Measurements from ENCODE around the gene DNAJC18.
"Not testable (repeated sequence)": the region's sequence is repeated elsewhere in the genome, so short reads cannot be mapped to it uniquely, and the experiment has no call there.

The DNAJC18 gene

GRCh38 chr5:139439013-139439903 lies at the start of gene DNAJC18:
Gene DNAJC18, minus strand, starts transcription at chr5:139439525. Its CDS starts 80 bp downstream, at chr5:139439445.
- DNase-seq = peak; percentile 97 to 98

DNA sequence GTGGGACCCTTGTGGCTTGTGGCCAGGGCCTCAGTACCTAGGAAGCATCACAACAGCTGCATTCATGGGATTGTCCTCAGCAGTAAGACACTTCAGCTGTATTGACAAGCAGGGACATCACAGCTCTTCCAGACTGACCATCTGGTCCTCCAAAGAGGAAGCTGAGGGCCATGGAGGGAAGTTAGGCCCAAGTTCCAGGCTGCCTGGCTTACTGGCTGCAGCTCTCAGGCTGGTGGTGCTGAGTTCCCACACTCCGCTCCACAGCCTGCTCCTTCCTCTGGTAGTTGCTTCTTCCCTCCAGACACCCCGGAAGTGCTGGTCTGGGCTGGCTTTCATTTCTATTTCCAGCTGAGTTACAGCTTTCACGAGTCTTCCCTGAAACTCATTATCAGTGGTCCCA lies 48.9 kb upstream of the DNAJC18 start:
- no peak for DNase-seq

GRCh38 chr5:139486201-139486600 lies 46.9 kb upstream of the DNAJC18 start:
- DNase-seq = no peak

DNA sequence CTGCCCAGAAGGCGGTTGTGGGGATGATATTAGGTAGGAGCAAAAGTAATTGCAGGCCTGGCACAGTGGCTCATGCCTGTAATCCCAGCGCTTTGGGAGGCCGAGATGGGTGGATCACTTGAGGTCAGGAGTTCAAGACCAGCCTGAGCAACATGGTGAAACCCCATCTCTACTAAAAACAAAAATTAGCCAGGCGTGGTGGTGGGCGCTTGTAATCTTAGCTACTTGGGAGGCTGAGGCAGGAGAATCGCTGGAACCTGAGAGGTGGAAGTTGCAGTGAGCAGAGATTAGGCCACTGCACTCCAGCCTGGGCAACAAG lies 43.5 kb upstream of the DNAJC18 start:
- not testable (repeated sequence) for DNase-seq

DNA sequence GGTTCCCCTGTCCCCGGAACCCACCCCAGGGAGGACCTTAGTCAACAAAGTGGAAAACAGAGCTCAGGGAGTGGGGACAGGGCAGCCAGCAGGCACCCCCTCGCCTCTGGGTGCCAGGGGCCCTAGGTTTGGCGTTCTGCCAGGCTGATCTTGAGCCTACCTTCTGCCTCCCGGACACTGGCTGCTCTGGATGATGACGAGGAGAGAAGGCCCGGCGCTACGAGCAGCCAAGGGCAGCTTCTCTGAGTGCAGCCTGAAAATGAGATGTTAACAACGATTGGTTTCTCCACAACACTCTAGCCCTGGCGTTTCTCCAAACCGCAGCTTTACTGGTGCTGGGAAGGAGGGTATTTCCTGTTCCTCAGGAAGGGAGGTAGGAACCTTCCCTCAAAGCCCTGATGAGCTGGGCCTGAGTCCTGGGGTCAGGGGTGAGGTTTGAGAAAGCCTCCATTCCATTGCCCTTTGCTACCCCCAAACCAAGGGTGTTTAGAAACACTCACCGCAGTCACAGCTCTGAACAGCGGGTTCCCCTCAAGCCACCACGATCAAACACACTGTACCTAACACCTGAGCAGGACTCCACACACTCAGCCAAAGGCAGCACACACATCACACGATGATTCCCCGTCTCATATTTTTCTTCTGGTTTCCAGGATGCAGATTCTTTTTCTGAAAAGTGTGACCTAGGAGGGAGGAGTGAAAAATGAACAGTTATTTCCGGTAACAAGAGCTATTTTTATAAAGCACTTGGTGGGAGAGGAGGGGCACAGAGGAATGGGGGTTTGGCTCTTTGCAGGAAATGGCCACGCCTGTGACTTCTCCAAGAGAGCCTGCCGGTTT lies 42.9 kb upstream of the DNAJC18 start, which contains the start of gene STING1:
STING1 (minus strand) TSS at position 709 of the 840 bp plus-strand sequence. CDS start 1,054 bp downstream, outside the sequence.
- DNase-seq = peak; percentile 90 to 94

DNA sequence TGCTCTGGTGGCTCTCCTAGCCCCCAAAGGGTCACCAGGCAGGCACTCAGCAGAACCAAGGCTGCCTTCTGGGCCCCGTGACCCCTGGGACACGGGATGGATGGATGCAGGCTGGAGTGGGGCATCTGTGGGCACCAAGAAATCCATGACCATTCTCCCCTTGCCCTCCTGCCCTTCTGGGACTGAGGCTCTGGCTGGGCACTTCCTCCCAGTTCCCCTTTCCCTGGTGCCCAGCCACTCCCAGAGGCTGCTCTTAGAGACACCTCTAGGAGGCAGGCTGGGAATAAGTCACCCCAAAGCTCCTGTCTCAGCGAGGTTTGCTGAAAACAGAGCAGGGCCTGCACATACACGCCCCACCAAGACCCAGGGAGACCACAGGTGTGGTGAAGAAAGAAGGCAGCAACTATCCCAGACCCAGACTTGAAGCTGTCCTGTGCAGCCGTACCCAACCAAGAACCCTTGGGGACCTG lies 42.3 kb upstream of the DNAJC18 start:
- DNase-seq = peak in 1 of 2 experiments; percentile 36

DNA sequence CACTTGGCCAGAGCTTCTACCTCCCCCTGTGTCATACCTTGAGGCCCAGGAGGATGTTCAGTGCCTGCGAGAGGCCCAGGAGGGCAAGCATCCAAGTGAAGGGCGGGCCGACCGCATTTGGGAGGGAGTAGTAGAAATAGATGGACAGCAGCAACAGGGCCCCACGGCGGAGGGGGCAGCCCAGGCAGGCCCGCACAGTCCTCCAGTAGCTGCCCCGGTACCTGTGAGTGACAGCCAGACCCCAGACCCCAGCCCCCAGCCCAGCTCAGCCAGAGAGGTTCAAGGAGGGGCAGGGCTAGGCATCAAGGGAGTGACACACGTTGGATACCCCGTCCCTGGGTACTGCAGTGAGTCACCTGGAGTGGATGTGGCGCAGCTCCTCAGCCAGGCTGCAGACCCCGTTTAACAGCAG lies 41.8 kb upstream of the DNAJC18 start:
- DNase-seq = no peak

- not testable (repeated sequence) for DNase-seq
Measured at GRCh38 chr5:139479729-139480128, 40.4 kb upstream of the DNAJC18 start.

DNA sequence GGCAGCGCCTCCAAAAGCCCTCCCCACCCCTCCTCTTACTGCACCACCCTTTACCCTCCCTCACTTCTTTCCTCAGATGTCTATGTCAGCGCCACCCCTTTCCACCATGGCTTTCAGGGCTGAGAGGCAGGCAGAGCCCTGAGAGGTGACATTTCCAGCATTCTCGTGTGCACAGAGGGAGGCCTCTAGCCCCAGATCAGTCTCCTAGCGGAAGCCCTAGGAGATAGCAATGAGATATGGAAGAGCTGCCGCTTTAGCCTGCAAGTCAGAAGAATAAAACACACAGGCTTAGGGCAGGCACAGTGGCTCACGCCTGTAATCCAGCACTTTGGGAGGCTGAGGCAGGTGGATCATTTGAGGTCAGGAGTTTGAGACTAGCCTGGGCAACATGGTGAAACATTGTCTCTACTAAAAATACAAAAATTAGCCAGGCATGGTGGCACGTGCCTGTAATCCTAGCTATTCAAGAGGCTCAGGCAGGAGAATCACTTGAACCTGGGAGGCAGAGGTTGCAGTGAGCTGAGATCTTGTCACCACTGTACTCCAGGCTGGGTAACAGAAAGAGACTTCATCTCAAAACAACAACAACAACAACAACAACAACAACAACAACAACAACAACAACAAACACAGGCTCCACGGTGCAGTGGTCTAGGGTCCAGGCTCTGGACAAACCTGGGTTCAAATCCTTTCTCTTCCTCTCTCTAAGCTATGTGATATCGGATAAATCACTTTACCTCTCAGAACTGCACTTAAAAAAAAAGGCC lies 39.5 kb upstream of the DNAJC18 start:
- DNase-seq = not testable (repeated sequence)

DNA sequence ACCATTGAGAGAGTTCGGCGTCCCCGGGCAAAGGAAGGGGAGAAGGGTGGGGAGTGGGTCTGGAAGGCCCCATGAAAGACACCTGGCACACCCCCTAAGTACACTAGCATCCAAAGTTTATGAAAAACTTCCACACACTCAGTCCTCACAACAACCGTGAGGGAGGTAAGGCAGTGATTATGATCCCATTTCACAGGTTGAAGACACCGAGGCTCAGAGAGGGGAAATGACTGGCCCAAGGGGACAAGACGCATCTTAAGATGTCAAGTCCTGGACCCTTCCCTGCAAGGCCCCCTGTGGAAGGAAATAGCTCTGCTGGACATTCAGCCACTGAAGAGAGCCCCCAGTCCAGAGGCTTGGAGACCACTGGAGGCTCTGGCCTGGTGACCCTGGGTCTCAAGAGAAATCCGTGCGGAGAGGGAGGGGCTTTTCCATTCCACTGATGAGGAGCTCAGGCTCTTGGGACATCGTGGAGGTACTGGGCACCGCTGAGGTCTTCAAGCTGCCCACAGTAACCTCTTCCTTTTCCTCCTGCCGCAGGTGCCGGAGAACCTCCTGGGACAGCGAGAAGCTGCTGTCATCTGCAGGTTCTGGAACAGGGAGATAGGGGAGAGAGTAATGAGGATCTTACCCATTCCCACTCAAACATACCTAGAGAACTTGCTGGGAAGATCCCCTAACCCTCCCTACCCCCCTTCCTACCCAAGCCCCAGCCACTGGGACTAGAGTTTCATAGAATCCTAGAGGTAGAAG lies 36.7 kb upstream of the DNAJC18 start:
- DNase-seq = no peak

DNA sequence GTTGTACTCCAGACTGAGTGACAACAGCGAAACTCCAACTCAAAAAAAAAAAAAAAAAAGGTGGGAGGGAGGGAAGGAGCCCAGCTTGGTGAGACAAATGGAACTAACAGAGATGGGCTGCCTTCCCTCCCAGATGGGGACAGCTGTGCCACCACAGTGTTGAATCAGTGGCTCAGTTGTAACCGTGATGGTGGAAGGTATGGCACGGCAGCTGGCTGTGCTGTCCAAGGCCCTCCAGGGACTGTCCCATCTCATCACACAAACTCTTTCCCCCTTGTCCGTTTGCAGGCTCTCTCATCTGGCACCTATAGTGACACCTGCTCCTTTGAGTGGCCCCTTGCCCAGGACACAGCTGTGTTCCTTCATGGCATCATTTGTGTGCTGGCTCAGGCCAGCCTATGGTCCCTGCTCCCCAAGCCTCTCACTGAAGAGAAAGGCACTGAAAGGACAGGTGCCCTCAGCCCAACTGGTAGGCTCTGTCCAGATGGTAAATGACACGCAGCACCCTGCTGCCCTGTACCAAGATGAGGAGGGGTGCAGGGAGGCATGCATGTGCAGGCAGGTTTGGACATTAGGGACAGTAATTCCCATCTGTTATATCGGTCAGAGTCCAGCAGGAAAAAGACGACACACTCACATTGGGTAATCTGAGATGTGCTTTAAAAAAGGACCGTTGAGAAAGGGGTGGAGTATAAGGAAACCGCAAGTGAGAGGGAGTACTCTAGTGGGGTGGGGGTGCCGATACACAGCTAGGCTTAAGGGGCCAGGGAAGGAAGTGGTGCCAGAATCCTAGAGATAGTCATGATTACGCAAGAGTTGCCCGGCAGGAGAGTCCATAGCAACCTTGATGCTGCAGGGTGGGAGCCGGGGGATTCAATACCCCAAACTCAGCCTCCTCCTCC lies 35.8 kb upstream of the DNAJC18 start:
- no peak for DNase-seq

GRCh38 chr5:139473565-139473964 lies 34.2 kb upstream of the DNAJC18 start:
- DNase-seq = no peak

DNA sequence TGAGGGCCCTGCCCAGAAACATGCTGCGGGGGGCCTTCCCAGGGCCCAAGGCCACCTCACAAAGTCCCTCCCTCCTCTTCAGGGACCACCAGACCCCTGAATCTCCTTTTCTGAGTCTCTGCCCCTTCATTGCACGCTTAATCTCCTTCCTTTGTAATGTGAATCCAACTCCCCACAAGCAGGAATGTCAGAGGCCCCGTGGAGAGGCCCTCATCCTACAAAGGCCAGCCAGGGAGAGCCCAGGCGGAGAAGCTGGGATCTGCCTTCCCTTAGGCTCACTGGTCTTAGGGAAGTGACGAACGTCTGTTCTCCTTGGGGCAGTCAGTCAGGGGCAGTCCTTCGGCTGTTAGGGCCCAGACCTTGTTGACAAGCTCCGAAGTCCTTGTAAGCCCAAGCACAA lies 33.8 kb upstream of the DNAJC18 start:
- DNase-seq = no peak

- peak in 1 of 2 experiments; percentile 10 for DNase-seq
Measured at GRCh38 chr5:139472386-139473030, 33.2 kb upstream of the DNAJC18 start.

GRCh38 chr5:139470821-139471300 lies 31.5 kb upstream of the DNAJC18 start, which contains the start of gene SMIM33:
Gene SMIM33, plus strand, starts transcription at chr5:139471004. Its CDS starts 118 bp downstream, at chr5:139471122.
- DNase-seq = no peak

GRCh38 chr5:139468421-139468931 lies 29.2 kb upstream of the DNAJC18 start:
- DNase-seq = no peak

DNA sequence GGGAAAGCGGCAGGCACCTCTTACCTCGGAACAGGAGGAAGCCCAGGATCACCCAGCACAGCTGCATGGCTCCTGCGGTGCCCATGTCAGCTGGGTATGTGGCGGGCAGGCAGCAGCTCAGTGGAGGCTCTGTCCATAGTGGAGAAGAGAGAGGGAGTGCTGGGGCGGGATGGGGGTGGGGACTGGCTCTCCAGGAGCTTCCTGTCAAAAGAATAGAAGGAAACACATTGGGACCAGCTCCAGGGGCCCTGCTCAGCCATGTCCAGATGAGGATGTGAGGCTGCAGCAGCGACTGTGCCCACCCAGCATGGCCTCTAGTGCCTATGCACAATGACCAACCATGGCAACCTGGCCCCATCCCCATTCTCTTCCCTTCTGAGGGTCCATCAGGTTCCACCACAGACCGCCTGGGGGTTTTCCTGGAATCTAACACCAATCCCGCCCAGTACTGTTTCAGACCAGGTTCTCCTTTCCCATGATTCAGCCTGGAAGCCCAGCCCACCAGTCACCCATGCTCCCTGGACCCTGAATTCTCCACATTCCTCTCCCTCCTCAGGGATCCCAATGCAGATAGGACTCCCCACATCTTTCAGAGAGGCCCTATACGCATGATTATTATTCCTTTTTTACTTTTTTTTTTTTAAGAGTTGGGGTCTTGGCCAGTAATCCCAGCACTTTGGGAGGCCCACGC lies 23.4 kb upstream of the DNAJC18 start, which contains the start of gene ECSCR:
ECSCR (minus strand) TSS at position 158 of the 691 bp plus-strand sequence; CDS start at position 85, 73 bp downstream.
- no peak for DNase-seq

GRCh38 chr5:139461698-139462097 lies 22.4 kb upstream of the DNAJC18 start:
- no peak for DNase-seq

DNA sequence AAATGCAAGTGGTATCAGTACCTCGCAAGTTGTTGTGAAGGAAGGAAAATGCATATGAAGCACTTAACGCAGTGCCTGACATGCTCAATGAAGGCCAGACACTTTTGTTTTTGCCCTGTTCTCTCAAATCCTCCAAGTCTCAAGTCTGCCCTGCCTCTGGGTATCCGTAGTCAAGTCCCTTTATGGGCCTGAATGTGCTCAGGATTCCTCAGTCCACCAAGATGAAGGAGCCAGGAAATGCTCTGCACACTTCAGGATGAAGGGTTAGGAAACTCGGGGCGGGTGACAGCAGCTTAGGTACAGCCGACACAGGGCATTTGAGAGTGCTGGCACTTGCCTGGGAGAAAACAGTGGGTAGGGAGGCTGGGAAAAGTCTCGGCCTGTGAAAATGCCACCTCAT lies 21.9 kb upstream of the DNAJC18 start:
- no peak for DNase-seq
